Gastrocnemius medialis (tissue), 4 donors: ENCODE results near the gene EYS.

Experiments
- CTCF ChIP-seq, 5 experiments: fragments of 450-650 bp in 3 of 5; fragments of 200-600 bp in 2 of 5; sonication (generic) in 2 of 5; IDR thresholded peaks in 4 of 5; conservative IDR thresholded peaks in 1 of 5; 1 replicate in 4 of 5; 2 replicates in 1 of 5; pipeline ENCODE4 v1.5.1; 2016 to 2019; ENCODE audit warnings: antibody characterized with exemption in 5 of 5, mild to moderate bottlenecking in 3 of 5, moderate library complexity in 3 of 5
- POLR2A ChIP-seq, 2 donors: fragments of 450-650 bp; IDR thresholded peaks; one replicate each; pipeline ENCODE4 v1.6.1; 2017; ENCODE audit warnings: antibody characterized with exemption in 2 of 2, mild to moderate bottlenecking in 2 of 2, moderate library complexity in 2 of 2

- TF ChIP-seq CTCF (IDR thresholded peaks at IDR 0.05 in 4 of 5, conservative IDR thresholded peaks at IDR 0.05 in 1 of 5) (no peak), POLR2A (IDR thresholded peaks at IDR 0.05) (no peak)
These were observed 608.7 kb downstream of the EYS start for GRCh38 chr6:65098349-65098748.
